Hematopoietic multipotent progenitor cell (in vitro differentiated cells): ENCODE results near the gene SDCBP2. TPM values are rescaled to one million over a fixed set of nuclear protein-coding genes. Genes with fewer than 3 reads are reported as not detected.
A peak's percentile ranks its signal among the peaks of the same experiment; 100 is the strongest.

Source experiments
- DNase-seq, 3 donors: peaks; one replicate each; pipeline ENCODE4 v3.0.0-alpha.2; 2011 to 2015; ENCODE audit warnings: low read depth in 2 of 3, low spot score in 2 of 3
- total RNA-seq: library from RNA; depleted of rRNA; stranded (reverse); fragments of >200 nt; gene quantifications from one replicate; pipeline ENCODE4 v1.2.3, GENCODE V29; 2012

The SDCBP2 gene
- total RNA-seq, 1 donor = 0.81 TPM

DNA sequence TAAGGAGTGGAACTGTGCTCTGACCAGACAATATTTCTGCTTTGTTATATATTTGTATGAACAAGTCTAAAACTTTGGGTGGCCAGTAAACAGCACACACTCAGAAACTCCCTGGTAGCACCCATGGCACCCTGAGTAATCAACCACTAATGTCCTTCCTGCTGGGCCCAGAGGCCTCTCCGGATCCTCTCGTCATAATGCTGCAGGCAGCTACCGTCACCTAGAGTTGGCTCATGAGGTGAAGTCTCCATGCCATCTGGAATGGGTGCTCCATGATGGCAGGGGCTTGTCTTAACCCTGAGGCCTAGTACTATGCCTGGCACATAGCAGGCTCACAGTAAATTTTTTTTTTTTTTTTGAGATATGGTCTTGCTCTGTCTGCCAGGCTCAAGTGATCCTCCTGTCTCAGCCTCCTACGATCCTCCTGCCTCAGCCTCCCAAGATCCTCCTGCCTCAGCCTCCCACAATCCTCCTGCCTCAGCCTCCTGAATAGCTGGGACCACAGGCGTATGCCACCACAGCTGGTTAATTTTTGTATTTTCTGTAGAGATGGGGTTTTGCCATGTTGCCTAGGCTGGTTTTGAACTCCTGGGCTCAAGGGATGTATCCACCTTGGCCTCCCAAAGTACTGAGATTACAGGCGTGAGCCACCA lies 3.0 kb upstream of the SDCBP2 start:
- DNase-seq = no peak

GRCh38 chr20:1331101-1331500 lies 2.2 kb upstream of the SDCBP2 start:
- no peak for DNase-seq

GRCh38 chr20:1330075-1330830 lies 1.3 kb upstream of the SDCBP2 start:
- no peak for DNase-seq

GRCh38 chr20:1327827-1328679 lies 886 bp downstream of the SDCBP2 start:
- DNase-seq = no peak

GRCh38 chr20:1327241-1327653 lies 1.7 kb downstream of the SDCBP2 start:
- DNase-seq = no peak

DNA sequence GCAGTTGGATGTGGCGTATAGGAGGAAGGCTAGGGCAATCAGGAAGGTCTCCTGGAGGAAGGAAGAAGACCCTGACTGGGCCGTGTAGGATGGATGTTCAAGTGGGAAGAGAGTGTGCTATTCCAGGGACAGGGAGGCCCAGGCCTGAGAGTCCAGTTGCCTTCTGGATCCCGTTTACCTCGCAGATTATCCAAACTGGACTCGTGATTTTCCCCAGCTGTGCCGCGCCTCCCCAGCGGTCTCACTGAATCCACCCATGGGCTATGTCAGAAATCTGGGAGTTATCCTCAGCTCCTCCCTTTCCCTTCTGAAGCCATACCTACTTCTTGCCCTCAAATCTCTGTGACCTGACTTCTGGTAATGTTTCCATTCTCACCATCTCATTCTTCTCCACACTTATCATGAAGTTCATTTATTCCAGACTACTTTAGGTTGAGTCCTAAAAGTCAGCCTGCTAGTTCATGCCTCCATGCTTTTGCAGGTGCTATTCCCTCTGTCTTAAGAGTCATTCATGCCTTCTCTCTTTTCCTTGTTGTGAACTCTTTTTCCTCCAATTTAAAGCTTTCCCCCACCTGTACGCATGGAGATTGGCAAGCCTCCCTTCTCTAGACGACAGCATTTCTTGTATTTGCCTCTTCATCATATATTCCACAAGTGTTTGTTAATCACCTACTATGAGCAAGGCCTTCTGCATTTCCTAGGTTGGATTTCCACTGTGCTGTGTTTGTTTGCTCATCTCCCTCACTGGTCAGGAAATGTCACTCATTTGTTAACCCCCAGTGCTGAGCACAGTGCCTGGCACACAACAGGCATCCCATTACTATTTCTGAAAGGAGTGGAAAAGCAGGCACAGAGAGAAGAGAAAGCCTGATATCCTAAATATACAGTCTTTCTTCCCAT lies 2.7 kb downstream of the SDCBP2 start:
- no peak for DNase-seq

DNA sequence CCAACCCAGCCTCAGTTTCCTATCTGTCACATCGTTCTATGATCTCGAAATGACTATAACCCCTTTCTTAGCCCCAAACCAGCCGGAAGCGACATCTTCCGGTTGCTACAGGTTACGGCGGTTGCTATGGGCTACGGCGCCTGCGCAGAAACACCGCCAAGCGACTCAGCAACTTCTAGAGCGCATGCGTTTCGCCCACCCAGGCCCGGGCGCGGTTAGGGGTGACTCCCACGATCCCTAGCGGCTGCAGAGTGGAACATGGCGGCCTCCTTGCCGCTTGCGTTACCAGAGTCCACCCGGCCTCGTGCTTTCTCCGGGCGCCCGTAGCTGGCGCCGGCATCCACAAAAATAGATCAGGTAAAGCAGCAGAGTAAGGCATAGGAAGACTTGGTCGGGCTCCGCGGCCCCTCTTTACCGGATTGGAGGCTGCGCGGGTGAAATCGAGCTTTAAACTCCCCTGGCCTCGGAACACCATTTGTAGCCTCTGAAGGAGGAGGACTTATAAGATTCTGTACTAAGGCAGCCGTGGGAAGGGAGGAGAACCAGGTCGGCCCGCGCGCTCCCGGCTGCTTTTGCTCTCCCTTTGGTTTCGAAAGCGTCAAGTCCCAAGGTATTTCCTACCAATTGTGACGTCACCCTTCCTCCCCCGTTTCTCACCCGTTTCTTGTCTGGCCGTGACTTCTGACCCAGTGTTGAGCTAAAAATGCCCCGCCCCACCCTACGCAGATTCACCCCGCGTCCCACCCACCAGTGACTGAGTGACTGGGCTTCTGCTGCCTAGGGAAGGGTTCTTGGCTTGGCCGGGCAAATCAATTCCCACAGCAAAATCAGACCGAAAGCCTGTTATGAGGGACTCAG lies 3.5 kb downstream of the SDCBP2 start:
- peak; percentile 95 to 98 (median 97) for DNase-seq

GRCh38 chr20:1324598-1325172 lies 4.3 kb downstream of the SDCBP2 start:
- peak in 2 of 3 donors; percentile 69 to 80 for DNase-seq

DNA sequence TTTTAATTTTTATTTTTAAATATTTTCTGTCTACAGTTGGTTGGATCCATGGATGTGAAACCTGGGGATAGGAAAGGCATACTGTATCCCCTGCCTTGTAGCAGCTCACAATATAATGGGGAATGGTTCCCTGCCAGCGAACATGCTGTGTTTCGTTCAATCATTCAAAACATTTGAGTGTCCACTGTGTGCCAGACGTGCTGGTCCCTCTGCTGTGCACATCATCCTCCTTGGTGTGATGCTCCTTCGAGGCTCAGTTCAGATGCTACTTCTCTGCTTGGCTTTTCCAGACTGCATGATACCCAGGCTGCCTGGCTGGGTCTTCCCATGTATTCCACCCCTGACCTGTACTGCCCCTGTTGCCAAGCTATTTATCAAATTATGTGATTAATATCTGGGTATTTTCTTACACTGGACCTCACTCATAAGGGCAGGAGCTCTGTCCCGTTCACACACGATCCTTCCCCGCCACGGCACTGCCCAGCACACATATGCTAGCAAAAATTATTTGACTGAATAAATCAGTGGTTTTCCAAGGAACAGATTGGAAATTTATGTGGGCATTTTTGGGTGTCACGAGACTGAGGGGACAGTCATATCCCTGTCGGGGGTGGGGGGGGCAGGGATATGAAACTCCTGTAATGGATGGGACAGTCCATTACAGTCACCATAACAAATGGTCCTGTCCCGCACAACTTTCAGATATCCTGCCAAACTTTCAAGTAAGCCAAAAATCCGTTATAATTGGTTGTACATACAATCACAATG lies 4.9 kb downstream of the SDCBP2 start:
- no peak for DNase-seq

DNA sequence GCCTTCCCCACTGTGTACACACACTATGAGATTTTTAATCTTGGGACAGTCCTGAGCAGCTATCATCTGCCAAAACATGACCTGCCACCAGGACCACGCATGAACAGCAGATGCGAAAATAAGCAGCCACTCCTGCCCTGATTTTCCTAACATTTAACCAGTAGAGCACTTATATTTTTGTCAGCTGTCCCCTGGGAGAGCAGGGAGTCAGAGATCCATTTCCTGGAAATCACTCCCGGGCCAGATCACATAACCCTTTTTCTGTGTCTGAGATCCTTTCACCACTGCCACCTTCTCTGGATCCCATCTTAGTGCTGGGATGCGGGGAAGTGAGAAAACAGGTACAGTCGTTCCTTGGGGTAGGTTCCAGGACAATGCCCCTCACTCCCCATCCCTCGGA lies 5.7 kb downstream of the SDCBP2 start:
- no peak for DNase-seq

DNA sequence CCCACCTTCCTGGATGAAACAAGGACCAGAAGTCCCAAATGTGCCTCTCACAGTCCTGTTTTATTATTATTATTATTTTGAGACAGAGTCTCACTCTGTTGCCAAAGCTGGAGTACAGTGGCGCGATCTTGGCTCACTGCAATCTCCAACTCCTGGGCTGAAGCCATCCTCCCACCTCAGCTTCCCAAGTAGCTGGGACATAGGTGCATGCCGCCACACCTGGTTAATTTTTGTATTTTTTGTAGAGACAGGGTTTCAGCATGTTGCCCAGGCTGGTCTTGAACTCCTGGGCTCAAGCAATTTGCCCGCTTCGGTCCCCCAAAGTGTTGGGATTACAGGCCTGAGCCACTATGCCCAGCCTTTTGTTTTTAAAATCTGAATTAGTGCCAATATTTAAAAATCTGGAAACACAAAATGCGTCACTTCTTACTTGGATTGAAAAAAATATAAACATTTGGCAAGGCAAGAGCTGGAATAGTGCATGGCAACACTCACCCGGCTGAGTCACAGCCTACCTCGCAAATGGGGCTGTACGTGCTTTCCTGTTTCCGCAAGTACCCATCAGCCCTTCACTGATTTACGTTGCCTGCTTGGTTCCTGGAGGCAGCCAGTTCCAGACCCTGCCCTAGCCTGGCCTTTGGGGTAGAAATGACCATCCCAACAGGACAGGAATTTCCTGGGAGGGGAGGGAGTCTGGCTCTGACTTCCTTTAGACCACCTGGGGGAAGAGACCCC lies 6.3 kb downstream of the SDCBP2 start:
- peak in 2 of 3 donors; percentile 80 to 81 for DNase-seq

GRCh38 chr20:1321654-1321939 lies 7.3 kb downstream of the SDCBP2 start:
- no peak for DNase-seq

GRCh38 chr20:1320902-1321653 lies 7.9 kb downstream of the SDCBP2 start:
- DNase-seq = no peak

- no peak for DNase-seq
These were observed 8.9 kb downstream of the SDCBP2 start for GRCh38 chr20:1320016-1320415.

DNA sequence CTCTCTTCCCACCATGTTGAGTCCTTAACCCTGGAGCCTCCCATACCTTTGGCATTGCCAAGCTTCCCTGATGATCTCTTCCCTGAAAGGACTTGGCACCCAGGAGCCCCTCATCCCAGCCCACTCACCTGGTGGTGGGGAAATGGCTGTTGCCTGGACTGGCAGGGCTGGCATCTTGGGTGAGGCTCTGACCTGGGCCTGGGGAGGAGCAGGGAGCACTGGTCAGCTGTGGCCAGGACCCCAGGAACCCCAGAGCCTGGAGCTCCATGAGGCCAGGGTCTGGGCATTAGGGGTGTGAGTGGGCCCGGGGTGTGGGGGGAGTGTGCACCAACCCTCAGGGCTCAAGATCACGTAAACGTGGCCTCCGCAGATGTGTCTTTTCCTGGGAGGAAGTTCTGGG lies 9.5 kb downstream of the SDCBP2 start:
- no peak for DNase-seq

GRCh38 chr20:1319051-1319450 lies 9.9 kb downstream of the SDCBP2 start:
- no peak for DNase-seq

GRCh38 chr20:1317545-1318255 lies 11.2 kb downstream of the SDCBP2 start:
- DNase-seq = no peak
